Activated CD8-positive, alpha-beta memory T cell treated with anti-CD3 and anti-CD28 coated beads, Interleukin-2, amount 50 U/mL, for 1 hour (primary cell): ENCODE results near the gene CDKAL1.
"Not testable (repeated sequence)": the region's sequence is repeated elsewhere in the genome, so short reads cannot be mapped to it uniquely, and the experiment has no call there.

Experiments
- DNase-seq: peaks from one replicate; pipeline ENCODE4 v3.0.0-alpha.2; 2020; ENCODE audit errors: extremely low read depth

The CDKAL1 gene

DNA sequence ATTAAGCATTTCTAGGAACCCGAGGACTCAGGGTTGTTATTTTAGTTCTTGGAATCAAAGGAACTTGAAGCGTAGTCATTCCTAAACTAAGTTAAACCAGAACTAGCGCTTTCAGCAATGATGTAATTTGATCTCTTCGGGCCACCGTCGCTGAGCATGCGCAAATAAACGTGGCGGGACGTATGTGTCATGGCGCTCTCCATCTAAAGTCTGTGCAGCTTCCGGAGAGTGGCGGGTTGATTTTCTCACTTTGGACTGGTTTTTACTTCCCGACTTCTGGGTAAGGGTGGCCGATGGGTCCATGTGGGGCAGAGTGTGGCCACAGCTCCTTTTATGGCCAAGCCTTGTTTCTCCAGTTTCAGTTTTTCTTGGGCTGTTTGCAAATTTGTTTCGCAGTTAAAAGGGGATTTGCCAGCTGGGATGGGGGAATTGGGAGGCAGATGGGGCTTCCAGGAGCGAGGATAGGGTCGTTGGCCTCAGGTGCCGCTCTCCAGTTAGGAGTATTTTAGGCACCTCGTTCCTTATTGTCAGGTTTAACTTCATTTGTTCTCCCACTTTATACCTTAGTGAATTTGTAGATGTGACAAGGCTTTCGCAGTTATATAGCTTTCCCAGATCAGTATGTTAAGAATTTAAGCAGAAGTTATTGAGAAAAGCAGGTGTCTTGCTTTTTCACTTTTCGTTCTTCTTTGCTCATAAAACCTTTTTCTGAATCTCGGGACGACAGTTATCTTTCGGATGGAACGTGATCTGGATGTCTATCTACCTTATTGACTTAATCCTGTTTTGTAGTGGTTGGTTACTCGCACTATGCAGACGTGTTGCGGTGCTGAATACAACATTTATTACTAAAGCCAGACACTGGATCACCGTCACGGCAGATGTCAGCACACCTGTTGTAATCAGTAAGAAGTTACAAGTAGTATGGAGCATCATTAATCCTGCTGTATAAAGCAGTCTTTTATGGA, at the start of gene CDKAL1:
CDKAL1 (plus strand) TSS at position 163 of the 968 bp plus-strand sequence. CDS start 11,894 bp downstream, outside the sequence.
- peak; percentile 71 for DNase-seq

GRCh38 chr6:20486641-20487040, 47.6 kb upstream of the CDKAL1 start:
- no peak for DNase-seq

DNA sequence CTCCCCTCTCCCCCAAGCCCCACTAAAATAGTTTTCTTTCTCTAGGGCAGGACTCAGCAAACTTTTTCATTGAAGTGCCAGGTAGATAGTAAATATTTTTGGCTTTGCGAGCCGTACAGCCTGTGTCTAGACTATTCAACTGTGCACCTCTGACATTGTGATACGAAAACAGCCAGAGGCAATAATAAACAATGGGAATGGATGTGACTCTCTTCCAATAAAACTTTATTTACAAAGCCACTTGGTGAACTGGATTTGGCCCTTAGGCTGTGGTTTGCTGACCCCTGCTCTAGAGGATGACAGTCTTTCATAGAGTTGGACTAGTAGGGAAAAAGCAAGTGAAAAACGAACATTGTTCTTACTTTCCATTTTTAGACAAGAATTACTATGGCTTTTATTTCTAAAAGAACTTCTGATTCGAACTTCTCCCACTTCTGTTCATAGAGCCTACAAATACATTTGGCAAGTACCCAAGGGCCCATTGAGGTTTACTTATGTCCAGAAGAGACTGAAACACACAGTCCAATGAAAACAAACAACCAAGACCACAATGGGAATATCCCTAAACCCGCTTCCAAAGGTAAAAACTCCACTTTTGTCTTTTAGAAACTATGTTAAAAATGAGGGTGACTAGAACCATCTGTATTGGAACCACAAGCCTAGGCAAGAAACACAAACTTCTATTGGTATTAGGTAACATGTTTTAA, 46.4 kb upstream of the CDKAL1 start:
- DNase-seq = no peak

GRCh38 chr6:20490591-20490990, 43.7 kb upstream of the CDKAL1 start:
- DNase-seq = no peak

DNA sequence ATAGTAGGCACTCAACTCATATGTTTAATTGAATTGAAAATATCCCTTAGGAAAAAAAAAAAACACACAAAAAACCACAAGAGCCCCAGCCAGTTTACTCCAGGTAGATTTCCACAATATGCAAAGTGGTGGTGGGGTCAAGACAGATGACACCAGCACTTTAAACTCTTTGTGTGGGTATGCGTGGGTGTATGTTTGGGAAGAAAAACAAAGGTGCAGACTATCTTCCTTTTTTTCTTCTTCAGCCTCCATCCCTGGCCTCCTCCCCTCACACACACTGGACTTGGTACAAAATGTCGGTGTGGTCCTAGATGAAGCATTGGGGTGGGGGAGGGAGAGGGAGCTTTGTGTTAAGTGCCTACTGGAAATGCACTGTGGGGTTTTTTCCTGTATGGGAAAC, 42.2 kb upstream of the CDKAL1 start:
- no peak for DNase-seq

DNA sequence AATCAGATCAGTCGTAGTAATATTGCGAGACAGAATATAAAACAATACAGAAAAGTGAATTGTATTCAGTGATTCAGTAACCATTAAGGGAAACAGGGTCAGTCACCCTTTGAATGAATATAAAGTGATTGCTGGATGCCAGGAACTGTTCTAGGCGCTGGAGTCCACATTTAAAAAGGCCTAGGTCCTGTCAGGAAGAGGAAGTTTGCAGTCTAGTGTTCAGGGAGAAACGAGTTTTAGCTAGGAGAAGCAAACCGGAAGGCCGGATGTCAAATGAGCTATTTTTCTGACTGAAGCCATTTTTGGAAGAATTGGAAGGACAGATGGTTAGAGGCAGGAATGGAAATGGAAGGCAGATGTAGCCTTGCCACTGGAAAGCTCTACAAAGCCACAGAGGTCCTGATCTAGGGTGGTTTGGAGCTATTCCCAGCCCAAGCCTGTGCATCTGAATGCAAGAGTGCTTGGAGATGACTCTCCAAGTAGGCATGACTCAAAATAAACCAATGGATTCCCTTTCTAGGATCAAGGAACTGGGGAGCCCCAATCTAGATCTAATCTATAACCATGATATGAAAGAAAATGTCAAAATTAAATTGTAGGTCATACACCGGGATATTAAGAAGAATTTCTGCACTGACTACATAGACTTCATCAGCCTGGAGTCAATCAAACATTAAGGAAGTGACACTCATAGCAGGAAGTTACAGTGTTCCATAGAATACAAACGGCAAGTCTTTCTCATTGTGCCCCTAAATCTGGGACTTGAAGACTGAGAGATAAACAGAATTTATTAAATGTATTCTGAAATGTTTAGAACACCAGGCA, 36.8 kb upstream of the CDKAL1 start:
- no peak for DNase-seq

DNA sequence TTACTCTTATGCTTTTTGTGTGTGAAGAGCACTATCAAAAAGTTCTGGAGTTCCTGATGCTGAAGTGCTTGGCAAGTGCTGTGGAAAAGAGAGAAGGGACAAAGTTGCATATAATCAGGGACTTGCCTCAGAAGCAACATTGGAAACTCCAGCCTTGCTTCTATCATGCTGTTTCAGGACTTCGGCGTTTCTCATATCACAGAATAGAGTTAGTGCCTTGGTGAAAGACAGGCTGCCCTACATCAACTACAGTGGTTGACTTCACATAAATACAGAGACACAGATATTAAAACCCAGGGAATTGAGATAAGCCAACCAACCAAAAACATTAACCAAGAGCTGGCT, 36.2 kb upstream of the CDKAL1 start:
- DNase-seq = no peak

- no peak for DNase-seq
These were observed 25.0 kb upstream of the CDKAL1 start for GRCh38 chr6:20509212-20509611.

GRCh38 chr6:20511852-20512251, 22.4 kb upstream of the CDKAL1 start:
- DNase-seq = no peak

- not testable (repeated sequence) for DNase-seq
These were observed 9.0 kb upstream of the CDKAL1 start for GRCh38 chr6:20525208-20525607.

DNA sequence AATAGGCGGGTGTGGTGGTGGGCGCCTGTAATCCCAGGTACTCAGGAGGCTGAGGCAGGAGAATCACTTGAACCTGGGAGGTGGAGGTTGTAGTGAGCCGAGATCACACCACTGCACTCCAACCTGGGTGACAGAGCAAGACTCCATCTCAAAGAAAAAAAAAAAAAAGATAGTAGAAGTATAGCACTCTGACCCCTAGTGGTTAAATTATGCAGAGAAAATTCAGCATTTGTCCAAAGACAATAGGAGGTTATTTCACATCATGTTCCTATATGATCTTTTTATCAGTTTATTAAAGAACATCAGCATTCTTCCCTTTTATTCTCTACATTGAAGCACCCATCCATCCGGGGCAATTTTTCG, 5.2 kb upstream of the CDKAL1 start:
- DNase-seq = not testable (repeated sequence)

DNA sequence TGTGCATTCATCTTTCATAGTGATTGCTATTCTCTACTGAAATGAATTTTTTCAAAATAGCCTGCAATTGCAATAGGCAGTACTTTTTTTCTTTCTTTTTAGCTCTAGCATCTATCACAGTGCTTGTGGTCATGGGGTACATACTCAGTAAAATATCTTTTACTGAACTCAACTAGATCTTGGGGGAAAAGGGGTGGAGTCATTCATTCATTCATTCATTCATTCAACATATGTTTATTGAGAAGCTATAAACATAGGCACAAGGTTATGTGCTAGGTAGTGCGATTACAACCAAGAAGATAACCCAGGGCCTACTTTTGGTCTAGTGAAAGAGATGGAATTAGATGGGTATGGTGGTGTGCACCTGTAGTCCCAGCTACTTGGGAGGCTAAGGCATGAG, 1.4 kb upstream of the CDKAL1 start:
- DNase-seq = no peak

- DNase-seq = no peak
These were observed 437 bp upstream of the CDKAL1 start for GRCh38 chr6:20533746-20534294.

DNA sequence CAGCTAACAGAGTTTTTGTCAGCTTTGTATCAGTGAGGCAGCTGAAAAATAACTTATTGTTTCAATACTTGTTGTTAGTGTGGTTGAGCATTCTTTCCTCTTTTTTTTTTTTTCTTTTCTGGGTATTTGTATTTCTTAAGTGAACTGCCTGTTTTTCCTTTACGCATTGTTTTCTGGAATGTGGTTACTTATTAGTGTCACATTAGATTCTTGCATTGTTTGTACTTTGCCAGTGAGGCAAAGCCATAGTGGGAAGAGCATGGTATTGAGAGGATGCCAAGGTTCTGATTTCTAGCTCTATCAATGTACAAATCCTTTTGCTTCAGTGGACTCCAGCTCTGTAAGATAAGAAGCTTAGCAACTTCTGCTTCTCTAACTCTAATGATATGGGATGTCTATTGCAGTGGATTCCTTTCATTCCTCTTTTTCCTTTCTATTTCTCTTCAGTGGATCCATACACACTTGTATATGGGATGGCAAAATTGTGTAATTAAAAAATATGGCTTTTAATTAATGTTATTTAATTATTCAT, 3.9 kb downstream of the CDKAL1 start:
- DNase-seq = no peak

DNA sequence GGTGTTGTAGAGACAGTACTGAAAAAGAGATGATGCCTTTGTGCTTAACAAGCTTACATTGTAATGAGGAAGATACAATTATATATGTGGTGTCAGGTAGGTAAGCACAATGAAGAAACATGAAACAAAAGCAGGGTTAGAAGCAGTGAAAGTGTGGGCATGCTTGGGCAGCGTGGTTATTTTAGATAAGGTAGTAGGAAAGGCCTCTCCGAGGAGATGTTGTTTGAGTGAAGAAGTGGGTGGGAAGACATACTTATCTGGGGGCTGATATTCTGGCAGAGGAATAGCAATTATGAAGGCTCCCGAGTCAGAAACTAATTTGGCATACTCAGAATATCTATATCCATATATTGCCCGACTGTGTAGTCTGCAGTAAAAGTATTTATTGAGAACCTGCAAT, 4.7 kb downstream of the CDKAL1 start:
- no peak for DNase-seq

DNA sequence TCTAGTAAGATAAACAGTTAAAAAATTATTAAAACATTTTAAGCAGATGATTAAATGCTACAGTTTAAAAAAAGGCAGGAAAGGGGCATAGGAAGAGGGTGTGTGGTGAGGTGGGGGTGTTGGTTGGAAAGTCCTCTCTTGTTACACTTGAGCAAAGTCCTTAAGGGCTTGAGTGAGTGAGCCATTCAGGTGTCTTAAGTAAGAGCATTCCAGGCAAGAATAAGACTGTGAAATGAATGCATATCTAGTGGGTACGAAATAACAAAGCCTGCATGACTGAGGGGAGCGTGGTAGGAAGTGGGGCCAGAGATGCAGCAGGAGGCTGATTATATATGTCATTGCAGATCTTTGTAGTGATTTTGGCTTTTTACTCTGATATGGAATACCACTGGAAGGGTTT, 5.1 kb downstream of the CDKAL1 start:
- no peak for DNase-seq

- no peak for DNase-seq
These were observed 6.4 kb downstream of the CDKAL1 start for GRCh38 chr6:20540683-20541082.

DNA sequence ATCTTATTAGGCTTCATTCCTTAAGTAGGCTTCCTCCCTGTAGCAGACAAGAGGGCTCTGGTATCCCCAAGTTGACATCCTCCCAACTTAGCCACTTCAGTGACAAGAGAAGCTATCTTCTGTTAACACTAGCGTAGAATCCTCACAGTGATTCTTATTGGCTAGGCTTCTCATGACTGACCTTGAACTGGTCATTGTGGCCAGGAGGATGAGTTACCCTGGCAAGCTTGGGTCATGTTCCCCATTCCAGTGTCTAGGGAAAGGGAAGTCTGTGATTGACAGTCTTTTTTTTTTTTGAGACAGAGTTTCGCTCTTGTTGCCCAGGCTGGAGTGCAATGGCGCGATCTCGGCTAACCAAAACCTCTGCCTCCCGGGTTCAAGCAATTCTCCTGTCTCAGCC, 7.1 kb downstream of the CDKAL1 start:
- no peak for DNase-seq

- DNase-seq = no peak
These were observed 8.8 kb downstream of the CDKAL1 start for GRCh38 chr6:20542927-20543602.

- DNase-seq = no peak
These were observed 14.0 kb downstream of the CDKAL1 start for GRCh38 chr6:20548264-20548663.

DNA sequence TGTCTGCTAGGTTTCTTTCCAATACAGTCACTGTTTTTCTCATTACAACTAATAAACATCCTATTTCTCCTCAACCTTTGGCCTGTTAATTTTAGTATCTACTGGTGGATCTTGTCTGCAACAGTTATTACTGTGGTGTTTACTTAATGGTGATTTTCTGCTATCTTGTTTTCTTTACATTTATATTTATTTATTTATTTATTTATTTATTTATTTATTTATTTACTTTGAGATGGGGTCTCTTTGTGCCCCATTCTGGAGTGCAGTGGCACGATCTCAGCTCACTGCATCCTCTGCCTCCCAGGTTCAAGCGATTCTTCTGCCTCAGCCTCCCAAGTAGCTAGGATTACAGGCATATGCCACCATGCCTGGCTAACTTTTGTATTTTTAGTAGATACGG, 15.1 kb downstream of the CDKAL1 start:
- DNase-seq = not testable (repeated sequence)
